ENCODE measurements around the gene ZNF185. TPM values are rescaled to one million over a fixed set of nuclear protein-coding genes. Genes with fewer than 3 reads are reported as not detected.
A peak's percentile ranks its signal among the peaks of the same experiment; 100 is the strongest.

The ZNF185 gene
- total RNA-seq, 1 experiment from 2014 or later, result 11.3 TPM

- no peaks in the 10 kb centered on the region for H3K27me3 ChIP-seq (ENCODE audit: insufficient read depth, low read length)
- no peak for DNase-seq
- no peaks in the 10 kb centered on the region for H3K79me1 ChIP-seq (ENCODE audit: insufficient read depth, low read depth, low read length, poor library complexity, severe bottlenecking)
- no peak overlapping the region for H3K18ac ChIP-seq (ENCODE audit: insufficient read length, low read depth, low read length)
- peaks cover 46% of the 10 kb centered on the region for H3K9me3 ChIP-seq (ENCODE audit: control insufficient read depth, low read depth, low read length)
- H2BK20ac ChIP-seq (ENCODE audit: low read depth, low read length, poor library complexity, severe bottlenecking), result no peak overlapping the region
- no peak overlapping the region for H3K23ac ChIP-seq (ENCODE audit: insufficient read length, low read depth, low read length)
- Mint-ChIP-seq H3K27ac (no peak overlapping the region; a peak in 1 of 7 replicates), H3K9me3 (peaks cover 72 to 81% of the 10 kb centered on the region in 2 experiments), H3K27me3 (ENCODE audit: low read depth) (no peaks in the 10 kb centered on the region; the same call in 1 of the 2 replicates), H3K4me3 (peak overlapping the region; percentile 75 to 78), H3K4me1 (peaks cover 11 to 13% of the 10 kb centered on the region in 2 experiments), H3K36me3 (ENCODE audit: insufficient read depth in 1 of 3, low read depth in 3 of 3) (peaks cover 0 to 17% (median 0%) of the 10 kb centered on the region in 3 experiments; a peak in 4 of 7 replicates)
- H3K14ac ChIP-seq (ENCODE audit: insufficient read depth, low read length), result no peak overlapping the region
- H3K56ac ChIP-seq (ENCODE audit: insufficient read length, low read depth, low read length), result no peak overlapping the region
- no peak overlapping the region for H2BK12ac ChIP-seq (ENCODE audit: insufficient read length, low read depth, low read length)
- H3K4me2 ChIP-seq (ENCODE audit: insufficient read depth, insufficient read length, low read length), result peak overlapping the region; percentile 3
- H3K4me1 ChIP-seq (ENCODE audit: insufficient read depth, low read length), result no peaks in the 10 kb centered on the region
- H2BK5ac ChIP-seq (ENCODE audit: insufficient read length, low read length), result no peak overlapping the region
- H3K23me2 ChIP-seq (ENCODE audit: insufficient read length, low read depth, low read length, poor library complexity, severe bottlenecking), result no peaks in the 10 kb centered on the region
- no peaks in the 10 kb centered on the region for H3K79me2 ChIP-seq (ENCODE audit: insufficient read depth, low read length)
- no peak overlapping the region for H3K9ac ChIP-seq (ENCODE audit: extremely low read depth, insufficient read length, low read length)
- no peak overlapping the region for H4K8ac ChIP-seq (replicated peaks; ENCODE audit: insufficient read length, low read depth, low read length)
- TF ChIP-seq CTCF (conservative IDR thresholded peaks at IDR 0.05), result no peak
- H4K91ac ChIP-seq (ENCODE audit: insufficient read length, low read depth, low read length), result no peak overlapping the region
- no peak overlapping the region for H3K4ac ChIP-seq (ENCODE audit: low read depth, low read length)
- H2AK5ac ChIP-seq (ENCODE audit: insufficient read length, low read length), result no peak overlapping the region
- no peak overlapping the region for H3K27ac ChIP-seq (ENCODE audit: insufficient read length, low read depth, low read length)
- no peaks in the 10 kb centered on the region for H4K20me1 ChIP-seq (ENCODE audit: control insufficient read depth, insufficient read depth, insufficient read length)
- no peak overlapping the region for H4K5ac ChIP-seq (ENCODE audit: insufficient read length, low read depth, low read length)
- WGBS (ENCODE audit: extremely low coverage, insufficient read length, low lambda C conversion rate), result no CpG with 5 or more reads among the region's 11 CpGs
- H2BK120ac ChIP-seq (ENCODE audit: low read depth, low read length, poor library complexity, severe bottlenecking), result no peak overlapping the region
- H2AFZ ChIP-seq (ENCODE audit: low read length), result no peak overlapping the region
- H3T11ph ChIP-seq (ENCODE audit: low read length), result no peak overlapping the region
- H2BK15ac ChIP-seq (ENCODE audit: low read depth, low read length), result no peak overlapping the region
These were observed 44.2 kb downstream of the ZNF185 start for GRCh38 chrX:152942077-152942442.

Measured in H9 (cell line).